GM10266 (cell line): ENCODE results near the gene YY1.
"Not testable (repeated sequence)": the region's sequence is repeated elsewhere in the genome, so short reads cannot be mapped to it uniquely, and the experiment has no call there.

Experiments used
- DNase-seq: peaks from one replicate; pipeline ENCODE4 v3.0.0; 2012; ENCODE audit errors: extremely low spot score
- TF ChIP-seq, protein P1 (sequence below): IDR thresholded peaks from 2 replicates; pipeline ENCODE4 v1.5.1; 2012; ENCODE audit warnings: mild to moderate bottlenecking, low read depth; ENCODE audit not compliant: control insufficient read depth, insufficient read depth; ENCODE audit errors: missing control alignments

Gene YY1

DNA sequence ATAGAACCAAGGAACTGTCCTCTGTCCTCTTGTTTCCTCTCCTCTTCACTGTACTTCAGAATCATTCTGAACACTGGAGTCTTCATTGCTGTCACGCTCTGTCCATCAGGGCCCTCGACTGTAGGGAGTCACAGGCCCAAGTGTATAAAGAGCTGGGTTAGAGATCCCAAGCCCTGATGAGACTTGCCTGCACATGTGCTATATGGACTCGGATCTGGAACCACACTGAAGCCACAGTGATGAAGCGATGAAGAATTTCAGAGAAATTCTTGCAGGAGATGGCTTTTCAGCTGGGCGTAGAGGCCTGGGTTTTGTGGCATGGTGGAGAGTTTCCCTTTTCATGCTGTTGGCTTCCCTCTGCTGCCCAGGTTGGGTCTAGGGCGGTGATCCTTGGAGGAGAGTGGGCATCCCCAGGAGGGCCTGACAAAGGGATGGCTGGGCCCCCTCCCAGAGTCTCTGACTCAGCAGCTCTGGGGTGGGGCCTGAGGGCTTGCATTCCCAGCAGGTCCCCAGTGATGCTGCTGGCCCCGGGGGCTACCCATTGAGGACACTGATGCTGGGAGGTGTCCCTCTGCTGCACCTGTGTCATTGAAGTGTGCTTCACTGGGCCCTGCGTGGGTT is 39.6 kb upstream of the YY1 start:
- TF ChIP-seq, protein P1, sequence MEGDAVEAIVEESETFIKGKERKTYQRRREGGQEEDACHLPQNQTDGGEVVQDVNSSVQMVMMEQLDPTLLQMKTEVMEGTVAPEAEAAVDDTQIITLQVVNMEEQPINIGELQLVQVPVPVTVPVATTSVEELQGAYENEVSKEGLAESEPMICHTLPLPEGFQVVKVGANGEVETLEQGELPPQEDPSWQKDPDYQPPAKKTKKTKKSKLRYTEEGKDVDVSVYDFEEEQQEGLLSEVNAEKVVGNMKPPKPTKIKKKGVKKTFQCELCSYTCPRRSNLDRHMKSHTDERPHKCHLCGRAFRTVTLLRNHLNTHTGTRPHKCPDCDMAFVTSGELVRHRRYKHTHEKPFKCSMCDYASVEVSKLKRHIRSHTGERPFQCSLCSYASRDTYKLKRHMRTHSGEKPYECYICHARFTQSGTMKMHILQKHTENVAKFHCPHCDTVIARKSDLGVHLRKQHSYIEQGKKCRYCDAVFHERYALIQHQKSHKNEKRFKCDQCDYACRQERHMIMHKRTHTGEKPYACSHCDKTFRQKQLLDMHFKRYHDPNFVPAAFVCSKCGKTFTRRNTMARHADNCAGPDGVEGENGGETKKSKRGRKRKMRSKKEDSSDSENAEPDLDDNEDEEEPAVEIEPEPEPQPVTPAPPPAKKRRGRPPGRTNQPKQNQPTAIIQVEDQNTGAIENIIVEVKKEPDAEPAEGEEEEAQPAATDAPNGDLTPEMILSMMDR, result no peak
- DNase-seq, result no peak

DNA sequence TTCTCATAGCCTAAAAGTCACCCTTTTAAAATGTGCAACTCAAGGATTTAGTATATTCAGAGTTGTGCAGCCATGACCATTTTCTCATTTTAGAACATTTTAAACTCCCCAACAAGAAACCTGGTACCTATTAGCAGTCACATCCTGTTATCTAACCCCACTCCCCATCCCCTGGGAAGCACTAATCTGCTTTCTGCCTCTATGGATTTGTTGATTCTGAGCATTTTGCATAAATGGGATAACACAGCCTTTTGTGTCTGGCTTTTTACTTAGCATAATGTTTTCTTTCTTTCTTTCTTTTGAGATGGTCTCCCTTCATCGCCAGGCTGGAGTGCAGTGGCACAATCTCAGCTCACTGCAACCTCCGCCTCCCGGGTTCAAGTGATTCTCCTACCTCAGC is 38.6 kb upstream of the YY1 start:
- DNase-seq, result no peak
- TF ChIP-seq, protein P1, result no peak

DNA sequence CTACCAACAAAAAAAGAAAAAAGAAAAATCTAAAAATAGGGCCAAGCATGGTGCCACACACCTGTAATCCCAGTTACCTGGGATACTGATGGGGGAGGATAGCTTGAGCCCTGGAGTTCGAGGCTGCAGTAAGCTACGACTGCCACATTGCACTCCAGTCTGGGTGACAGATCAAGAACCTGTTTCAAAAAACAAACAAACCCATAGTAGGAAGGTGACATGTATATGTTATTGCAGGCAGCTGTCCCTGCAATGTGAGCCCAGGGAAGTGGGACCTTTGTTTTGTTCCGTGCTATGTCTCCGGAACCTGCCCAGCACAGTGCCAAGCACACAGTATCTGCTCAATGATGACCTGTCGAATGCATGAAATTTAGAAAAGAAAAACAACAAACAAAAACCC is 37.2 kb upstream of the YY1 start:
- TF ChIP-seq, protein P1, result no peak
- no peak for DNase-seq

DNA sequence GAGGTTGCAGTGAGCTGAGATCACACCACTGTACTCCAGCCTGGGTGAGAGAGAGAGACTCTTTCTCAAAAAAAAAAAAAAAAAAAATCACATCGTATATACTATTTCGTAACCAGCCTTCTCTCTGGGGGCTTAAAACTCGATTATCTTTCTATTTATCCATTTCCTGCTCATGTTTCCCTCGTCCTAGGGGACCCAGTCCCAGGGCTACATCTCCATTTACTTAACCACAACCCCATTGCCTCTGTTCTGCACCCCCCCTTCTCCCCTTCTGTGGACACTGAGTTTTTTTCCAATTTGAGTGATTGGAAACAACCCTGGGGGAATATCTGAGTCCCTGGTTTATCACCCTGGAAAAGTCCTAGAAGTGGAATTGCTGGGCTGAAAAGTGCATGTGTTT is 36.2 kb upstream of the YY1 start:
- TF ChIP-seq, protein P1, result no peak
- no peak for DNase-seq

DNA sequence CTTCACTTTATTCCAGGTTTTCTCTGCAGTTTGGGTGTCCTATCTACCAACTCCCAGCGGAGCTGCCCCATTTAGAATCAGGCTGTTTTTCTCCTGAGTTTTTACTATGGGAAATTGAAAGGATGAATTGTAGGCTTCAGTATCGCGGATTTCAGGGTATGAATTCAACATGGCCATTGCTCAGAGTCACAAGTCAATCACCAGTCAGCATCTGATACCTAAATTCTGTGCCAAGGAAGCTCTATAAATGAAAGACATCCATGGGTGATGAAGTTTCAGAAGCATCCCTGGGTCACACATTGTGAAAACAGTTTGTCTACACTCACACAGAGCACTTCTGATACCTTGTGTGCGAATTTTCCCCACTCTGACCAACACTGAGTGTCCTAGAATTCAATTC is 35.8 kb upstream of the YY1 start:
- no peak for DNase-seq
- TF ChIP-seq, protein P1, result no peak

DNA sequence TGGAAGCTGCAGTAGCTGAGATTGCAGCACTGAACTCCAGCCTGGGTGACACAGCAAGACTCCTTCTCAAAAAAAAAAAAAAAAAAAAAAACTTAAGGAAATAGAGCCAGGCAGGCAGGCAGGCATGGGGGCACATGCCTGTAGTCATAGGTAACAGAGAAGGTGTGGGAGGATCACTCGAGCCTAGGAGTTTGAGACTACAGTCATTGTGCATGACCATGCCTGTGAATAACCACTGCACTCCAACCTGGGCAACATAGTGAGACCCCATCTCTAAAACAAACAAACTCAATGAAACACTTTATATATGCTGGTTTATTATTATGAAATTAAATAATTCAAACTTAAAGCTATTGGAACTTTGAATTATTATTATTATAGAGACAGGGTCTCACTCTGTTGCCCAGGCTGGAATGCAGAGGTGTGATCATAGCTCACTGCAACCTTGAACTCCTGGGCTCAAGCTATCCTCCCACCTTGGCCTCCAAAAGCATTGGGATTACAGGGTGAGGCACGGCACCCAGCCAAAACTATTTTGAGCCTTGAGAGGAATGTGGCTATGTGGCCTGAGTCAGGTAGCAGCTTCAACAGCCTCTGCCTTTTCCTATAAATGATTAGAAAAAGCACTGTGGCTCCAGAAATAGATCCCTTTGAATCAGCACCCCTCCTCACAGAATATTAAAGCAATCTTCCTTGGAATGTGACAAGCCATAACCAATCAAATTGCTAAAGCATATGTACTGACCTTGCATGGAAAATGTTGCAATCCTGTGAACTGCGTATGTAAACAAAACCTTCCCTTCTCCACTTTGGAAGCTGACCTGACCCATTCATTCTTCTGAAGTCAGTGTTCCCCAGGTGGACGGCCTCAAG is 34.7 kb upstream of the YY1 start:
- DNase-seq, result no peak
- TF ChIP-seq, protein P1, result no peak

DNA sequence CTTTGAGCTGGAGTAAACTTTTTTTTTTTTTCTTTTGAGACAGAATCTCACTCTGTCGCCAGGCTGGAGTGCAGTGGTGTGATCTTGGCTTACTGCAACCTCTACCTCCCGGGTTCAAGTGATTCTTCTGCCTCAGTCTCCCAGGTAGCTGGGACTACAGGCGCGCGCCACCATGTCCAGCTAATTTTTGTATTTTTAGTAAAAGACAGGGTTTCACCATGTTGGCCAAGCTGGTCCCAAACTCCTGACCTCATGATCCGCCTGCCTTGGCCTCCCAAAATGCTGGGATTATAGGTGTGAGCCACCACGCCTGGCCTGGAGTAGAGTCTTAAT is 34.1 kb upstream of the YY1 start:
- not testable (repeated sequence) for DNase-seq

DNA sequence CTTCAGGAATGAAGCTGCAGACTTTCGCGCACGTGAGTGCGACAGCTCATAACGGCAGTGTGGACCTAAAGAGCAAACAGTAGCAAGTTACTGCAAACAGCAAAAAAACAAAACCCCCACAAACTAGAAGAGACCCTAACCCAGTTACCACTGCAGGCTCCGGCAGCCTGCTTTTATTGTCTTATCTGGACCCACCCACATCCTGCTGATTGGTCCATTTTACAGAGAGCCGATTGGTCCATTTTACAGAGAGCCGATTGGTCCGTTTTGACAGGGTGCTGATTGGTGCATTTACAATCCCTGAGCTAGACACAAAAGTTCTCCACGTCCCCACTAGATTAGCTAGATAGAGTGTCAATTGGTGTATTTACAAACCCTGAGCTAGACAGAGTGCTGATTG is 31.4 kb upstream of the YY1 start:
- DNase-seq, result not testable (repeated sequence)

DNA sequence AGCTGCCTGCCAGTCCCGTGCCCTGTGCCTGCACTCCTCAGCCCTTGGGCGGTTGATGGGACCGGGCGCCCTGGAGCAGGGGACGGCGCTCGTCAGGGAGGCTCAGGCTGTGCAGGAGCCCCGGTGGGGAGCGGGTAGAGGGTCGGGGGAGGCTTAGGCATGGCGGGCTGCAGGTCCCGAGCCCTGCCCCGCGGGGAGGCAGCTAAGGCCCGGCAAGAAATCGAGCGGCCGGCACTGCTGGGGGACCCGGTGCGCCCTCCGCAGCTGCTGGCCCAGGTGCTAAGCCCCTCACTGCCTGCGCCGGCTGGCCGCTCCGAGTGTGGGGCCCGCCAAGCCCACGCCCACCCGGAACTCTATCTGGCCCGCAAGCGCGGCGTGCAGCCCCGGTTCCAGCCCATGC is 30.8 kb upstream of the YY1 start:
- DNase-seq, result not testable (repeated sequence)
